Measurements from ENCODE around the gene IRF4.

Gene IRF4

GRCh38 chr6:399785-400534 lies 8.4 kb downstream of the IRF4 start:
- DNase-seq, result no peak

GRCh38 chr6:400815-401214 lies 9.3 kb downstream of the IRF4 start:
- no peak for DNase-seq

GRCh38 chr6:401239-401993 lies 9.9 kb downstream of the IRF4 start:
- no peak for DNase-seq

- no peak for DNase-seq
Observed at GRCh38 chr6:401994-402640, 10.6 kb downstream of the IRF4 start.

GRCh38 chr6:402901-403658 lies 11.5 kb downstream of the IRF4 start:
- peak; percentile 33 for DNase-seq

- DNase-seq, result no peak
Observed at GRCh38 chr6:403659-404655, 12.4 kb downstream of the IRF4 start.

- DNase-seq, result no peak
Observed at GRCh38 chr6:404685-405423, 13.3 kb downstream of the IRF4 start.

GRCh38 chr6:408148-408547 lies 16.6 kb downstream of the IRF4 start:
- no peak for DNase-seq

GRCh38 chr6:408599-409102 lies 17.1 kb downstream of the IRF4 start:
- no peak for DNase-seq

- no peak for DNase-seq
Observed at GRCh38 chr6:409370-409972, 17.9 kb downstream of the IRF4 start.

GRCh38 chr6:410555-411395 lies 19.2 kb downstream of the IRF4 start:
- no peak for DNase-seq

- DNase-seq, result no peak
Observed at GRCh38 chr6:411402-412145, 20.0 kb downstream of the IRF4 start.

GRCh38 chr6:412146-412886 lies 20.8 kb downstream of the IRF4 start:
- DNase-seq, result no peak

- DNase-seq, result no peak
Observed at GRCh38 chr6:414447-414846, 22.9 kb downstream of the IRF4 start.

- no peak for DNase-seq
Observed at GRCh38 chr6:415087-415486, 23.5 kb downstream of the IRF4 start.

GRCh38 chr6:421211-421610 lies 29.7 kb downstream of the IRF4 start:
- DNase-seq, result no peak

GRCh38 chr6:422433-423054 lies 31.0 kb downstream of the IRF4 start:
- DNase-seq, result no peak
